Subcutaneous adipose tissue (tissue), 4 donors: Measurements from ENCODE around the gene HYAL2. TPM values are rescaled to one million over a fixed set of nuclear protein-coding genes. Genes with fewer than 3 reads are reported as not detected.

Source experiments
- total RNA-seq, 4 donors: library from RNA; depleted of rRNA; stranded (reverse); fragments of >200 nt; gene quantifications; one replicate each; pipeline ENCODE4 v1.1.0, GENCODE V29; 2016
- TF ChIP-seq, protein P1 (sequence below): fragments of 450-650 bp; IDR thresholded peaks from one replicate; pipeline ENCODE4 v1.5.1; 2016; ENCODE audit warnings: low read depth, mild to moderate bottlenecking, control low read depth, antibody characterized with exemption, moderate library complexity

Gene HYAL2
- total RNA-seq, 4 donors from 2014 or later: 54.4 to 207 (median 117) TPM

DNA sequence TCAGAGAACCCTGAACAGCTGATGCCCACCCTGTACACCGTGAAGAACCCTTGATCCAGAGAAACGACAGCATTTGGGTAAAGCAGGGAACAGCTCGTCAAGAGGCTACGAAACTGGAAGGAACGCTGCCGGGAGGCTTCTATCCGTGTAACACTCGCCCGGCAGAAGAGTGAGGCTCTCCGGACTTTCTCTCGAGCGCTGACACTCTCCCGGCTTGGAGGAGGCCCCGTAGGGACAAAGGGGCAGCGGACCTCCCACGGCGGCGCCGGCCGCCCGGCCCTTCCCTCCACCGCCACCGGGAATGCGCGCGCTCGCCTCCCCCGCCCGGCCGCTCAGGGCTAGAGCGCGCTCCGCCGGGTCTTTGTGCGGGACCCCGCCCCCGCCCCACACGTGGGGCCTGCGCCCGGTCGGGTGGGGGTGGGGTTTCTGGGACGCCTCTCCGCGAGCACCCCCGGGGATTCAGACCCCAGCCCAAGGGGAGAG, 1.7 kb downstream of the HYAL2 start:
- TF ChIP-seq, protein P1, sequence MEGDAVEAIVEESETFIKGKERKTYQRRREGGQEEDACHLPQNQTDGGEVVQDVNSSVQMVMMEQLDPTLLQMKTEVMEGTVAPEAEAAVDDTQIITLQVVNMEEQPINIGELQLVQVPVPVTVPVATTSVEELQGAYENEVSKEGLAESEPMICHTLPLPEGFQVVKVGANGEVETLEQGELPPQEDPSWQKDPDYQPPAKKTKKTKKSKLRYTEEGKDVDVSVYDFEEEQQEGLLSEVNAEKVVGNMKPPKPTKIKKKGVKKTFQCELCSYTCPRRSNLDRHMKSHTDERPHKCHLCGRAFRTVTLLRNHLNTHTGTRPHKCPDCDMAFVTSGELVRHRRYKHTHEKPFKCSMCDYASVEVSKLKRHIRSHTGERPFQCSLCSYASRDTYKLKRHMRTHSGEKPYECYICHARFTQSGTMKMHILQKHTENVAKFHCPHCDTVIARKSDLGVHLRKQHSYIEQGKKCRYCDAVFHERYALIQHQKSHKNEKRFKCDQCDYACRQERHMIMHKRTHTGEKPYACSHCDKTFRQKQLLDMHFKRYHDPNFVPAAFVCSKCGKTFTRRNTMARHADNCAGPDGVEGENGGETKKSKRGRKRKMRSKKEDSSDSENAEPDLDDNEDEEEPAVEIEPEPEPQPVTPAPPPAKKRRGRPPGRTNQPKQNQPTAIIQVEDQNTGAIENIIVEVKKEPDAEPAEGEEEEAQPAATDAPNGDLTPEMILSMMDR: no peak

- TF ChIP-seq, protein P1: no peak
Measured at GRCh38 chr3:50319894-50320625, 2.5 kb downstream of the HYAL2 start.

- TF ChIP-seq, protein P1: no peak
Measured at GRCh38 chr3:50319181-50319893, 3.2 kb downstream of the HYAL2 start.

- TF ChIP-seq, protein P1: no peak
Measured at GRCh38 chr3:50318615-50319014, 3.9 kb downstream of the HYAL2 start.

DNA sequence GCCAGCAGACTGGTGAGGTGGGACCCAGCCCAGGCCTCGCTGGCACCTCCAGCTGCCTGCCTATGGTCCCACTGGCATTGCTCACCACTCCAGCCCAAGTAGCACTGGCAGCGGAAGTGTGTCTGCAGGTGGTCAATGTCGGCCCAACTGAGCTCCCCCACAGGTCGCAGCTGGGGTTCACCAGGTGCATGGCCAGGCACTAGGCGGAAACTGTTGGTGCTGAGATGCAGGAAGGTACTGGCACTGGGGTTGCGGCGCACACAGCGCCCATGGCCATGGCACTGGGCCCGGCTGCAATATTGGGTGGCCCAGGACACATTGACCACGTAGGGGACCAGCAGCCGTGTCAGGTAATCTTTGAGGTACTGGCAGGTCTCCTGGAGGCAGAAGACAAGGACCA, 4.4 kb downstream of the HYAL2 start:
- TF ChIP-seq, protein P1: no peak

- TF ChIP-seq, protein P1: no peak
Measured at GRCh38 chr3:50317300-50317699, 5.2 kb downstream of the HYAL2 start.

GRCh38 chr3:50316657-50317242, 5.8 kb downstream of the HYAL2 start:
- TF ChIP-seq, protein P1: no peak
